Breast epithelium (tissue), 4 donors: ENCODE results near the gene EMCN. TPM values are rescaled to one million over a fixed set of nuclear protein-coding genes. Genes with fewer than 3 reads are reported as not detected.

Source experiments
- DNase-seq, 2 donors: peaks; one replicate each; pipeline ENCODE4 v3.0.0-alpha.2; 2019; ENCODE audit warnings: low spot score in 2 of 2
- H3K27ac ChIP-seq, 2 donors: fragments of 200-600 bp; sonication (generic) in 1 of 2; one replicate each; pipeline ENCODE4 v1.5.1; 2016 to 2019; ENCODE audit warnings: mild to moderate bottlenecking in 1 of 2
- H3K27me3 ChIP-seq, 2 donors: fragments of 200-600 bp; sonication (generic) in 1 of 2; one replicate each; pipeline versions ENCODE4 v1.5.1 to v1.6.0; 2017 to 2019; ENCODE audit warnings: control low read depth in 1 of 2, mild to moderate bottlenecking in 1 of 2
- H3K36me3 ChIP-seq: fragments of 200-600 bp; one replicate; pipeline ENCODE4 v1.5.1; 2019
- H3K4me1 ChIP-seq, 2 donors: fragments of 200-600 bp; sonication (generic); one replicate each; pipeline ENCODE4 v1.5.1; 2016 to 2019; ENCODE audit warnings: control low read depth in 1 of 2
- H3K4me3 ChIP-seq, 3 donors: fragments of 200-600 bp; sonication (generic); 1 replicate in 2 of 3; 2 replicates in 1 of 3; pipeline ENCODE4 v1.5.1; 2016 to 2019; ENCODE audit warnings: mild to moderate bottlenecking in 3 of 3, moderate library complexity in 2 of 3
- H3K9me3 ChIP-seq, 2 donors: fragments of 200-600 bp; sonication (generic) in 1 of 2; one replicate each; pipeline ENCODE4 v1.5.1; 2016 to 2019; ENCODE audit warnings: control low read depth in 1 of 2
- CTCF ChIP-seq, 3 donors: fragments of 450-650 bp; IDR thresholded peaks; one replicate each; pipeline ENCODE4 v1.5.1; 2016 to 2017; ENCODE audit warnings: antibody characterized with exemption in 3 of 3, mild to moderate bottlenecking in 3 of 3, moderate library complexity in 3 of 3
- POLR2A ChIP-seq: fragments of 450-650 bp; IDR thresholded peaks from one replicate; pipeline ENCODE4 v1.6.1; 2016; ENCODE audit warnings: antibody characterized with exemption, mild to moderate bottlenecking, moderate library complexity
- POLR2AphosphoS5 ChIP-seq, 3 donors: sonication (generic); formaldehyde crosslinking; IDR thresholded peaks; one replicate each; pipeline ENCODE4 v1.6.1; 2017; ENCODE audit warnings: antibody characterized with exemption in 3 of 3
- intact Hi-C: fragments of 100-400 bp; cut with DNase I; formaldehyde crosslinking; loops from one replicate; pipeline ENCODE4 v1.15.1; 2023; ENCODE audit warnings: low total_unique reads
- total RNA-seq, 3 donors: library from RNA; depleted of rRNA; stranded (reverse); fragments of >200 nt; gene quantifications; one replicate each; pipeline ENCODE4 v1.1.0, GENCODE V29; 2016

EMCN gene
- total RNA-seq, 3 donors from 2014 or later = 12.0 to 27.5 (median 23.9) TPM

GRCh38 chr4:100548200-100548560, 30.4 kb upstream of the EMCN start:
- H3K4me3 ChIP-seq = no peak overlapping the region
- H3K27me3 ChIP-seq = no peaks in the 10 kb centered on the region
- no peaks in the 10 kb centered on the region for H3K36me3 ChIP-seq
- no peaks in the 10 kb centered on the region for H3K9me3 ChIP-seq
- no peak for DNase-seq
- no peak overlapping the region for H3K27ac ChIP-seq
- no peak for TF ChIP-seq POLR2AphosphoS5 (IDR thresholded peaks at IDR 0.05)
- TF ChIP-seq CTCF (IDR thresholded peaks at IDR 0.05) = no peak
- no peak for TF ChIP-seq POLR2A
- no peaks in the 10 kb centered on the region for H3K4me1 ChIP-seq
- intact Hi-C loops = no loop called here

- Histone ChIP-seq H3K4me3 (no peak overlapping the region), H3K4me1 (no peaks in the 10 kb centered on the region), H3K27me3 (no peaks in the 10 kb centered on the region), H3K27ac (no peak overlapping the region), H3K9me3 (no peaks in the 10 kb centered on the region), H3K36me3 (no peaks in the 10 kb centered on the region)
- no peak for DNase-seq
- TF ChIP-seq POLR2AphosphoS5 (IDR thresholded peaks at IDR 0.05) = no peak
- no peak for TF ChIP-seq CTCF (IDR thresholded peaks at IDR 0.05)
- TF ChIP-seq POLR2A = no peak
- intact Hi-C loops = no loop called here
Measured at GRCh38 chr4:100547541-100548199, 29.8 kb upstream of the EMCN start.

GRCh38 chr4:100545427-100545826, 27.6 kb upstream of the EMCN start:
- H3K27me3 ChIP-seq = no peaks in the 10 kb centered on the region
- DNase-seq = no peak
- no peaks in the 10 kb centered on the region for H3K36me3 ChIP-seq
- no peaks in the 10 kb centered on the region for H3K9me3 ChIP-seq
- TF ChIP-seq POLR2AphosphoS5 (IDR thresholded peaks at IDR 0.05) = no peak
- no peak overlapping the region for H3K4me3 ChIP-seq
- no peaks in the 10 kb centered on the region for H3K4me1 ChIP-seq
- intact Hi-C loops = no loop called here
- H3K27ac ChIP-seq = no peak overlapping the region

- H3K4me1 ChIP-seq = no peaks in the 10 kb centered on the region
- H3K27me3 ChIP-seq = no peaks in the 10 kb centered on the region
- no peak for DNase-seq
- intact Hi-C loops = no loop called here
- TF ChIP-seq POLR2A (no peak), CTCF (IDR thresholded peaks at IDR 0.05) (no peak), POLR2AphosphoS5 (IDR thresholded peaks at IDR 0.05) (no peak)
- H3K9me3 ChIP-seq = no peaks in the 10 kb centered on the region
- H3K4me3 ChIP-seq = no peak overlapping the region
- H3K27ac ChIP-seq = no peak overlapping the region
- H3K36me3 ChIP-seq = no peaks in the 10 kb centered on the region
Measured at GRCh38 chr4:100540131-100540530, 22.3 kb upstream of the EMCN start.

- Histone ChIP-seq H3K4me3 (no peak overlapping the region), H3K27ac (no peak overlapping the region), H3K36me3 (no peaks in the 10 kb centered on the region), H3K27me3 (no peaks in the 10 kb centered on the region), H3K9me3 (no peaks in the 10 kb centered on the region), H3K4me1 (no peaks in the 10 kb centered on the region)
- intact Hi-C loops = no loop called here
- no peak for DNase-seq
- TF ChIP-seq POLR2AphosphoS5 (IDR thresholded peaks at IDR 0.05) (no peak), CTCF (IDR thresholded peaks at IDR 0.05) (no peak), POLR2A (no peak)
Measured at GRCh38 chr4:100539706-100540105, 21.9 kb upstream of the EMCN start.
